ENCODE data around the gene TMEM38B.

GRCh38 chr9:105751761-105752160 is 57.4 kb downstream of the TMEM38B start:
- TF ChIP-seq CTCF (IDR thresholded peaks at IDR 0.05) (no peak), POLR2A (IDR thresholded peaks at IDR 0.05) (no peak)

All from Peyer's patch (tissue), 4 donors.